SKM-1 treated with dmso at 0.1 percent for 144 hours (cell line): ENCODE results near the gene MRGPRD.

ENCODE experiments used
- DNase-seq: peaks from one replicate; lab custom pipeline; 2025; ENCODE audit not compliant: unreplicated experiment; lab: John Stamatoyannopoulos, UW

Gene MRGPRD

GRCh38 chr11:68933605-68934320 lies 47.0 kb downstream of the MRGPRD start:
- DNase-seq: no peak

- no peak for DNase-seq
These were observed 47.7 kb downstream of the MRGPRD start for GRCh38 chr11:68932933-68933577.

DNA sequence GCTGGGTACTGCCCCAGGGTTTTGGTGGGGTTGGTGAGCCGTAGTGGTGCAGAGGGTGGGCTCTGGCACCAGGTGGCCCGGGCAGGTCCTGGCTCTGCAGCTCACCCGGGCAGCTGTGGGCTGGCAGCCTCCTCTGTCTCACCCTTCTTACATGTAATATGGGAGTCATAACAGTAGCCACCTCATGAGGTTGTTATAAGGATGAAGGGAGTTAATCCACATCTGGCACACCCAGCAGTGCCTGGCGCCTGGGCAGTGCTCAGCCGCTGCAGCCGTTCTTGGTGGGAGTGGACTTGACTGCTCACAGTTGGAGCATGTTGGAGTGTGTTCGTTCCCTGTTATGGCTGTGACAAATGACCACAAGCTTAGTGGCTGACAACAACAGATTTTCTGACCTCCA lies 48.4 kb downstream of the MRGPRD start:
- no peak for DNase-seq

DNA sequence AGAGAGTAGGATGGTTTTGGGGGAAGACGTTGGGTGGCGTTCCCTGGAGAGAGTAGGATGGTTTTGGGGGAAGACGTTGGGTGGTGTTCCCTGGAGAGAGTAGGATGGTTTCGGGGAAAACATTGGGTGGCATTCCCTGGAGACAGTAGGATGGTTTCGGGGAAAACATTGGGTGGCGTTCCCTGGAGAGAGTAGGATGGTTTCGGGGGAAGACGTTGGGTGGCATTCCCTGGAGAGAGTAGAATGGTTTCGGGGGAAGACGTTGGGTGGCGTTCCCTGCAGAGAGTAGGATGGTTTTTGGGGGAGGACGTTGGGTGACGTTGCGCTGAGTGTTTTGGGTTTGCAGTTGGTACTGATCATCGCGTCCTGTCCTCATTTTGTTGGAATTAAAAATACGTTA lies 48.9 kb downstream of the MRGPRD start:
- no peak for DNase-seq

- DNase-seq: no peak
These were observed 49.6 kb downstream of the MRGPRD start for GRCh38 chr11:68930991-68931855.
